Memory B cell (primary cell): ENCODE data around the gene CRYAB.
A peak's percentile ranks its signal among the peaks of the same experiment; 100 is the strongest.
"Not testable (repeated sequence)": the region's sequence is repeated elsewhere in the genome, so short reads cannot be mapped to it uniquely, and the experiment has no call there.

Source experiments
- ATAC-seq: fragments of 150-1000 bp; cut with Tn5 transposase; 2 replicates; pipeline ENCODE4 v1.10.0; 2021; ENCODE audit warnings: low read depth, mild to moderate bottlenecking, moderate library complexity
- DNase-seq, 2 donors: peaks; one replicate each; pipeline ENCODE4 v3.0.0; 2022; ENCODE audit warnings: low spot score in 2 of 2
- H3K27ac Mint-ChIP-seq: one replicate; pipeline ENCODE4 v1.8.0; 2022; ENCODE audit warnings: mild to moderate bottlenecking, moderate library complexity, mixed read lengths
- H3K27me3 Mint-ChIP-seq: one replicate; pipeline ENCODE4 v1.8.0; 2022; ENCODE audit warnings: mixed read lengths
- H3K36me3 Mint-ChIP-seq: one replicate; pipeline ENCODE4 v1.8.0; 2022; ENCODE audit warnings: mild to moderate bottlenecking, mixed read lengths
- H3K4me1 Mint-ChIP-seq: one replicate; pipeline ENCODE4 v1.8.0; 2022; ENCODE audit warnings: mixed read lengths
- H3K4me3 Mint-ChIP-seq: one replicate; pipeline ENCODE4 v1.8.0; 2022; ENCODE audit warnings: mild to moderate bottlenecking, moderate library complexity, mixed read lengths
- H3K9me3 Mint-ChIP-seq: one replicate; pipeline ENCODE4 v1.8.0; 2022; ENCODE audit warnings: mixed read lengths

CRYAB gene

DNA sequence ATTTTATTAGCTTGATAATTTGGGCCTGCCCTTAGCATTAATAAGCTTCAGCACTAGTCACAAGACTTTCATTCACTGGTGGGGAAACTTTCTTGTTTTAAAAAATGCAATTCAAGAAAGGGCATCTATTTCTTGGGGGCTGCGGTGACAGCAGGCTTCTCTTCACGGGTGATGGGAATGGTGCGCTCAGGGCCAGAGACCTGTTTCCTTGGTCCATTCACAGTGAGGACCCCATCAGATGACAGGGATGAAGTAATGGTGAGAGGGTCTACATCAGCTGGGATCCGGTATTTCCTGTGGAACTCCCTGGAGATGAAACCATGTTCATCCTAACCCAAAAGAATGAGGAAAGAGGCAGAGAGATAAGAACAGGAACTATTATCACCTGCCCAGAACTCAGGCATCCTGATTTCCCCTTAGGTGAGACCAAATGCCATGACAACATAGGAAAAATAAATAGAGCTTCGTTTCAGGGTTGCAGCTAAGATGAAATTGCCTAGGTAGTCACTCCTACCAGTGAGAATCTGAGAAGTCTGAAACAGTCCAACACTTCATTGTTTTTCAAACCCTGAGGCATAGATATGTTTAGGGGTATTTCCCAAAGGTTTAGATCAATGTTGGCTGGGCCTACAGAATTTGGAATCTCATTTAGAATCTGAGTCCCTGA lies 2.8 kb downstream of the CRYAB start:
- Mint-ChIP-seq H3K27me3 (peaks cover 18% of the 10 kb centered on the region), H3K4me1 (peaks cover 5% of the 10 kb centered on the region), H3K4me3 (no peak overlapping the region), H3K27ac (no peak overlapping the region), H3K9me3 (peaks cover 4% of the 10 kb centered on the region), H3K36me3 (peaks cover 4% of the 10 kb centered on the region)
- DNase-seq = no peak
- ATAC-seq = no peak

DNA sequence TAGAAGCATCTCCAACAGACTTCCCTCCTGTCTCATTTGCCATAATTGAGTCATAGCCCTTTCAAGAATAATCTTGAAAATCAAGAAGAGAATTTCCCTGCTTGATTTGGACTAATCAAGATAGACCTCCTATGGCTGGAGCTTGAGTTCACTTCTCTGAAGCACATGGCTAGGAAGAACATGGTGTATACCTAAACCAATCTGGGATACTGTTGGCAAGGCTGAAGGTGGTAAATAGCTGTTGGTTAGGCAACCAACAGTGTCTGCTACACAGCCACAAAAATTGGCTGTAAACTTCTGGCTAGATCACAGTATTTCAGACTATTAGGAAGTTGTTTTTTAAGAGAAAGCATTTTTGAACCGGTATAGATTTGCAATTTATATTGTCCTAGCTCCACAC lies 4.9 kb downstream of the CRYAB start:
- H3K4me3 Mint-ChIP-seq = no peak overlapping the region
- H3K9me3 Mint-ChIP-seq = peaks cover 4% of the 10 kb centered on the region
- DNase-seq (no peak), ATAC-seq (no peak)
- H3K27me3 Mint-ChIP-seq = peaks cover 15% of the 10 kb centered on the region
- no peak overlapping the region for H3K27ac Mint-ChIP-seq
- H3K36me3 Mint-ChIP-seq = peaks cover 6% of the 10 kb centered on the region
- H3K4me1 Mint-ChIP-seq = no peaks in the 10 kb centered on the region

DNA sequence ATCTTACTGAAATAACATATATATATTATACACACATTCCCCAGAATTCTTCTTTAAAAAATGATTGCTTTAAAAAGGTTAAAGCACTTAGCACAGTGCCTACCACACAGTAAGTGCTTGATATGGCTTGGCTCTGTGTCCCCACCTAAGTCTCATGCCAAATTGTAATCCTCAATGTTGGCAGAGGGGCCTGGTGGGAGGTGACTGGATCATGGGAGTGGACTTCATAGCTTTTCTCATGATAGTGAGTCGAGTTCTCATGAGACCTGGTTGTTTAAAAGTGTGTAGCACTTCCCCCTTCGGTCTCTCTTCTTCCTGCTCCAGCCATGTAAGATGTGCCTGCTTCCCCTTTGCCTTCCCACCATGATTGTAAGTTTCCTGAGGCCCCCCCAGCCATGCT lies 6.2 kb downstream of the CRYAB start:
- Mint-ChIP-seq H3K4me1 (no peaks in the 10 kb centered on the region), H3K27me3 (peaks cover 7% of the 10 kb centered on the region), H3K27ac (no peak overlapping the region), H3K9me3 (peaks cover 4% of the 10 kb centered on the region), H3K36me3 (peaks cover 6% of the 10 kb centered on the region), H3K4me3 (no peak overlapping the region)
- DNase-seq (no peak), ATAC-seq (no peak)

DNA sequence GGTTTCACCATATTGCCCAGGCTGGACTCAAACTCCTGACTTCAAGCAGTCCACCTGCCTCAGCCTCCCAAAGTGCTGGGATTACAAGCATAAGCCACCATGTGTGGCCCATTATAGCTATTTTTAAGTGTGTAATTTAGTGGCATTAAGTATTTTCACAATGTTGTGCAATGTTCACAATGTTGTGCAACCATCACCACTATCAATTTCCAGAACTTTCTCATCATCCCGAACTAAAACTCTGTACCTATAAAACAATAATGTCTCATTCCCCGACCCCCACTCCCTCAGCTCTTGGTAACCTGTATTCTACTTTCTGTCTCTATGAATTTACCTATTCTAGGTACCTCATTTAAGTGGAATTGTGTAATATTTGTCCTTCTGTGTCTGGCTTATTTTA lies 24.7 kb downstream of the CRYAB start:
- Mint-ChIP-seq H3K4me1 (peaks cover 2% of the 10 kb centered on the region), H3K9me3 (no peaks in the 10 kb centered on the region), H3K27me3 (no peaks in the 10 kb centered on the region), H3K27ac (no peak overlapping the region), H3K36me3 (peaks cover 8% of the 10 kb centered on the region), H3K4me3 (no peak overlapping the region)
- DNase-seq (no peak), ATAC-seq (no peak)

DNA sequence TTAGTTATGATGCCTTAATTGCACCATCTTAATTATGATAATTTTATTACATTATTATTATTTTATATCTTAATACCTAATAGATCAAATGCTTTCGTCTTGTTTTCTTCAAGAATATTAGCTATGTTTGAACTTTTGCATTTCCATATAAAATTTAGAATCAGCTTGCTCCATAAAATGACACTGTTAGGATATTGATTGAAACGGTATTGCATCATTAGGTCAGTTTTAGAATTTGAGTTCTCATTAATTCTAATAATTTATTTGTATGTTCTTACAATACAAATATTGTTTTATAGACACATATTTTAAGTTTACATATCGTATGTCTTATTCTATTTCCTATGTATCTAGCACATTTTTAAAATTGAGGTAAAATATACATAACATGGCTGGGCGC lies 25.5 kb downstream of the CRYAB start:
- Mint-ChIP-seq H3K27ac (no peak overlapping the region), H3K27me3 (no peaks in the 10 kb centered on the region), H3K4me1 (peaks cover 2% of the 10 kb centered on the region), H3K4me3 (no peak overlapping the region), H3K36me3 (peaks cover 8% of the 10 kb centered on the region), H3K9me3 (no peaks in the 10 kb centered on the region)
- DNase-seq = no peak
- no peak for ATAC-seq

DNA sequence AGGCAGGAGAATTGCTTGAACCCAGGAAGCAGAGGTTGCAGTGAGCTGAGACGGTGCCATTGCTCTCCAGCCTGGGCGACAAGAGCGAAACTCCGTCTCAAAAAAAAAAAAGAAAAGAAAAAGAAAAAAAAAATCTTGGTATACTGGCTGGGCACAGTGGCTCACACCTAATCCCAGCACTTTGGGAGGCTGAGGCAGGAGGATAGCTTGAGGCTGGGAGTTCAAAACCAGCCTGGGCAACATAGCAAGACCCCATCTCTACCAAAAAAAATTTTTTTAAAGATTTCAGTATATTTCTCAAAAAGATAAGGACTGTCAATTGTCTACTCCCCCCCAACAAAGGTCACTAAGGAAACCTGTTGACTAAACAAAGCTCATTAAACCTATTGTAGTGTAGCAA lies 26.5 kb downstream of the CRYAB start:
- not testable (repeated sequence) for H3K4me1 Mint-ChIP-seq, H3K27me3 Mint-ChIP-seq, H3K27ac Mint-ChIP-seq, ATAC-seq, H3K9me3 Mint-ChIP-seq, H3K36me3 Mint-ChIP-seq, H3K4me3 Mint-ChIP-seq, DNase-seq

DNA sequence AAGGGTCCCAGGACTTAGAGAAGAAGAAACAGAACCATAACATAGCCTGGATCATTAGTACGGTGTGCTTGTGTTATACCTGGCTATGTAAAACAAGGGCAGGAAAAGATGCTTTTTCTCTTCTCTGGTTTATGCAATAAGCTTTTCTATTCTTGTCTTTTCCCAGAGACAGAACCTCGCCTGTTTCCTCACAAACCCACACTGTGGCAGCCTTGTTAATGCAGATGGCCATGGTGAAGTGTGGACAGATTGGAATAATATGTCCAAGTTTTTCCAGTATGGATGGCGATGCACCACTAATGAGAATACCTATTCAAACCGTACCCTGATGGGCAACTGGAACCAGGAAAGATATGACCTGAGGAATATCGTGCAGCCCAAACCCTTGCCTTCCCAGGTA lies 29.4 kb downstream of the CRYAB start:
- Mint-ChIP-seq H3K27ac (no peak overlapping the region), H3K36me3 (peaks cover 8% of the 10 kb centered on the region), H3K4me1 (peaks cover 12% of the 10 kb centered on the region), H3K9me3 (no peaks in the 10 kb centered on the region), H3K27me3 (no peaks in the 10 kb centered on the region), H3K4me3 (no peak overlapping the region)
- DNase-seq = no peak
- no peak for ATAC-seq

DNA sequence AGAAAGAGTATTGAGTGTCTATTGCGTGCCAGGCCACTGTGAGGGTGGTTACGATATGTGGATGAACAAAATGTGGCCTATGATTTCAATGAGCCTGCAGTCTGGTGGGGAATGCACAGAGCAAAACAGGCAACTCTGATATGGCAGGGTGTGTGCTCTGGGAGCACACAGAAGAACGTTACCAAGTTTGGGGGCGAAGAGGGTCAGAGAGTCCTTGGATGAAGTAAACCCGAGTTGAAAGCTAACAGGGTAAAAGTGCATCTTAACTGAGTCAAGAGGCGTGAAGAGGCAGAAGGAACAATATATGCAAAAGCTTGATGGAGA lies 32.0 kb downstream of the CRYAB start:
- DNase-seq (no peak), ATAC-seq (no peak)
- H3K4me1 Mint-ChIP-seq = peaks cover 10% of the 10 kb centered on the region
- H3K36me3 Mint-ChIP-seq = peaks cover 10% of the 10 kb centered on the region
- no peaks in the 10 kb centered on the region for H3K27me3 Mint-ChIP-seq
- no peaks in the 10 kb centered on the region for H3K9me3 Mint-ChIP-seq
- peak overlapping the region; percentile 99 for H3K27ac Mint-ChIP-seq
- H3K4me3 Mint-ChIP-seq = peak overlapping the region; percentile 98

DNA sequence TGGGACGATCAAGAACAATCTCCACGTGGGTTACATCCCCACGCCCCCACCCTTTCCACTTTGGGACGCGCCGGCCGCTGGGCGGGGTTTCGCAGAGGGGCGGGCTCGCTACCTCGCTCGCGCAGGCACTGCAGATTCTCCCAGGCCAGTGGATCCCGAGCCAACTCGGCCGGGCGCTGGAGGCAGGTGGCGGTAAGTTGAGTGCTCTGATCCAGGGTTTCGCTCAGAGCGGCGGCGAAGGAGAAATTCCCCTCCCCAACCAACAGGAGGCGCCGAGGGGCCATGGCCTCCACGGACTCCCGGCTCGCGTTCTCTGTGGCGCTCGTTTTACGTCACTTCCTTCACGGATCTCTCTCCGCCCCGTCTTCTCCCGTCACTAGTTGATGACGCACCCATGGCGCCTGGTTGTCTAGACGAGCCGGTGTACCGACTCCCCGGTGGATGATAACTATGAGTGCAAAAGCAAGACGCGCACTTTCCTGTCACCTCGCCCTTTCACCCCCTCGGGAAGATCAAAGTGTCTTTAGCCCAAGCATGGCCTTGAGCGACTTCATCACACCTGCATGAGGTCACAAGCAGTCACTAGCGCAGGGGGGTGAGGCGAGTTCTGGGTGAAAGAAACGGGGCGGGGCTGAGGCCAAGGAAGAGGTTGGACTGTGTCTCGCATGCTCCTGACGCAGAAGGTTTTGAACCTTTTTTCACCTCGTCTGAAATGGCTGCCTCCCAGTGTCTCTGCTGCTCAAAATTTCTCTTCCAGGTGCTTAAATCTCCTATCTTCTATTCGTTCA lies 32.5 kb downstream of the CRYAB start, which contains the start of the genes CFAP68 and FDXACB1:
CFAP68 (plus strand) TSS at position 693 of the 788 bp plus-strand sequence; CDS start at position 713, 20 bp downstream.
FDXACB1 (minus strand) TSS at position 317 of the 788 bp plus-strand sequence; CDS start at position 284, 33 bp downstream.
- H3K4me1 Mint-ChIP-seq = peaks cover 10% of the 10 kb centered on the region
- no peaks in the 10 kb centered on the region for H3K9me3 Mint-ChIP-seq
- peak within 1 kb of the TSS; percentile 98 for H3K4me3 Mint-ChIP-seq
- DNase-seq (peak; percentile 94 to 96), ATAC-seq (peak; percentile 84)
- H3K27ac Mint-ChIP-seq = peak within 1 kb of the TSS; percentile 99
- H3K36me3 Mint-ChIP-seq = peaks cover 8% of the 10 kb centered on the region
- no peaks in the 10 kb centered on the region for H3K27me3 Mint-ChIP-seq

DNA sequence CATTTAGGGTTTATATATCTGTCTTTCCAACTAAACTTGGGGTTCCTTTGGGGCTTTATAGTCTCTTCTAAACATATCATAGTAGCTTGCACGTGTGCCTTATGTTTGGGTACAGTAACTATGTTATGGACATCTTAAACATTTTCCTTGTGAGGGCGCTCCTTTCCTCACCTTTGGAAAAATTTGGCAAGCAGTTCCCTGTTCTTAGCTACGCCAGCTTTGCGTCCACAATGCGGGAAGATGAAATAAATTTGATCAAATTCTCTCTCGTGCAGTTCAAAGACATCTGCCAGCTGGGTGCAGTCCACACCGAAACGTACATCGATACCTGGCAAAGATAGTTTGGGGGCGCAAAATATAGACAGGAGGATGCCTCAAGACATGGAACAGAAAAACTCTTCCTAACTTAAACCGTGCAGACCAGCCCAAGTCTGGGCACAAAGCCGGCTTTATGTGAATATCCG lies 33.2 kb downstream of the CRYAB start:
- H3K4me3 Mint-ChIP-seq = peak overlapping the region; percentile 98
- ATAC-seq = peak; percentile 0
- H3K27me3 Mint-ChIP-seq = no peaks in the 10 kb centered on the region
- H3K27ac Mint-ChIP-seq = peak overlapping the region; percentile 99
- DNase-seq = no peak
- peaks cover 10% of the 10 kb centered on the region for H3K4me1 Mint-ChIP-seq
- H3K9me3 Mint-ChIP-seq = no peaks in the 10 kb centered on the region
- H3K36me3 Mint-ChIP-seq = peaks cover 5% of the 10 kb centered on the region

DNA sequence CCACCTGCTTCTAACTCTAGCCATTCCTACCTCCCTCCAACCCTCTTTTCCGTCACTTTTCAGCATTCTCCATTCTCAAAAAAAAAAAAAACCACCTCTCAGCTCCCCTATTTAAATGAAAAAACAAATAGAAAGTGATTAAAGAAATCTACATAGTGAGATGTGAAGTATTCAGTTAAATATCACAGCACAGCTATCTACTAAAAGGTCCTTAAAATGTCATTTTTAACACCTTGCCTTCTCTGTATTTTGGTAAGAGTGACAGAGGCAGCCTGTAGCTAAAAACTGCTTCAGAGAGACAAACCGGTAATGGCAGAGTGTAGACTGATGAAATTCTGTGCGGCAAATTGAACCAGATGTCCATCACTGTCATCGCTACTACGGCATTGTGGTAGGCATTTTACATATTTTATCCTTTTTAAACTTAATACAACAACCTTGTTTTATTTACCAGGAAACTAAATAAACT lies 39.8 kb downstream of the CRYAB start:
- Mint-ChIP-seq H3K9me3 (no peaks in the 10 kb centered on the region), H3K4me3 (peak overlapping the region; percentile 92), H3K27ac (peak overlapping the region; percentile 95), H3K36me3 (peaks cover 17% of the 10 kb centered on the region), H3K27me3 (no peaks in the 10 kb centered on the region), H3K4me1 (peaks cover 10% of the 10 kb centered on the region)
- no peak for ATAC-seq
- DNase-seq = no peak

DNA sequence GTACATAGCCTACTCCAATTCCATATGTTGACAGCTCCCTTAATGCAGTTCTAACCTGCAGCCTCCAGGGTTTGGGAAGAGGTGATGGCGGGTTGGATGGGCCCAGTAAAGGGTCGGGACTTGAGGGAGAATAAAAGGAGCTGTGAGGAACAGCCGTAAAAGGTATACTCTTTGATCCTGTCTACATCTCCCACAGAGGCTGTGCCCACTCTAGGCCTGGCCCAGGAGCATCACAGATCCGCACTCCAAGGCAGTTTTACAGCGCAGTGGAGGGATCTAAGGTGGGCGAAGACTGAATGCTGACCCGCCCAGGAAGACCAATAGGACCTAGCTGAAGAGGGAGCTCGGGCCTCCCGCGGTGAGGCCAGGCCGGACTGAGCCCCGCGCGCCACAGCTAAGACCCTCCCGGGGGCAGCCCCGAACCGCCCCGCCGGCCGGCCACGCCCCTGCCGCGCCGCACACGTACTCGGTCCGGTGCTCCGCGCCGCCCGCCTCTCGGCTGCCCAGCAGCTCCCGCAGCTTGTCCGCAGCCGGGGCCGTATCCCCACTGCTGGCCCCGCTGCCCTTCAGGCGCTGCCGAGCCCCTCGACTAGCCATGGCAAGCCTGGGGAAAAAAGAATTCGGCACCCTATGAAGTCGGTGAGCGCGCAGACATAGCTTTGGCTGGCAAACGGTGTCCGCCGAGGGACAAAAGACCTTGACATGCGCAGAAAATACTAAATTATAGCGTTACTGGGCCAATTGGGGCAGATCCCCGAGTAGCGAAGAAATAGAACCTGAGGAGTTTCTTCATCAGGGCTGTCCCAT lies 40.5 kb downstream of the CRYAB start, which contains the start of gene ALG9:
ALG9 (minus strand) TSS at position 696 of the 807 bp plus-strand sequence; CDS start at position 597, 99 bp downstream.
- DNase-seq (peak; percentile 90 to 96), ATAC-seq (peak; percentile 83)
- peaks cover 12% of the 10 kb centered on the region for H3K4me1 Mint-ChIP-seq
- H3K36me3 Mint-ChIP-seq = peaks cover 23% of the 10 kb centered on the region
- peak within 1 kb of the TSS; percentile 92 for H3K4me3 Mint-ChIP-seq
- no peaks in the 10 kb centered on the region for H3K9me3 Mint-ChIP-seq
- peak within 1 kb of the TSS; percentile 95 for H3K27ac Mint-ChIP-seq
- no peaks in the 10 kb centered on the region for H3K27me3 Mint-ChIP-seq

DNA sequence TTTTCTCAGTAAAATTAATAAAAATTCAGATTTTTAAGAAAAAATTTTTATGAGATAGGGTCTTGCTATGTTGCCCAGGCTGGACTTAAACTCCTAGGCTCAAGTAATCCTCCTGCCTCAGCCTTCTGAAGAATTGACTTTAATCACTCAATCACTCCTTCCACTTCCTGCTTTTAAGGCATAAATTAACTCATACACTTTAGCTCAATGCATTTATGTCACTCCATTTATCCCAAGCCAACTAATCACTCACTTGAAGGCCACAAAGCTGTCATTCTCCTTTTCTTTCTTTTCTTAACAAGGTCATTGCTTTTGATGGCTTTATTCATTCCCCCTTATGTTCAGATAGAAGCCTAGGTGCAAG lies 41.1 kb downstream of the CRYAB start:
- Mint-ChIP-seq H3K4me1 (peaks cover 12% of the 10 kb centered on the region), H3K36me3 (peaks cover 23% of the 10 kb centered on the region), H3K4me3 (peak overlapping the region; percentile 92), H3K27ac (peak overlapping the region; percentile 95), H3K27me3 (no peaks in the 10 kb centered on the region), H3K9me3 (no peaks in the 10 kb centered on the region)
- no peak for DNase-seq
- ATAC-seq = no peak

DNA sequence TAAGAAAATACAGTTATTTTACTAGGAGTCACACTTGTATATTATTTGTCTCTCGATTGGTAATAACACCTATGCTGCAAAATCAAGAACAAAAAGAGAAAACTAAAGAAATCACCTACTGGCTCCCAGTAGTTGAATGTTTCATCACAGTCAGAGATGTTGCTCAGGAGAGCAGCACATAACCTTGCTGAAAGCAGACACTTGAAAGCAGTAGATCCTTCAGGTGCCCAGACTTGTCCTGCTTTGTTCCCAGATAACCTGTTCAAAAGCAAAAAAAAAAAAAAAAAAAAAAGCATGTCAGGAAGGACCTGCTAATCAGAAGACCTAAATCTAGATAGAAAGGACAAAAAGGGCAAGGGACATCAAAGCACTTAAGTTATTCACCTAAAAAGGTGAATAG lies 41.5 kb downstream of the CRYAB start:
- Mint-ChIP-seq H3K27ac (no peak overlapping the region), H3K9me3 (no peaks in the 10 kb centered on the region), H3K4me3 (no peak overlapping the region), H3K27me3 (no peaks in the 10 kb centered on the region), H3K36me3 (peaks cover 23% of the 10 kb centered on the region), H3K4me1 (peaks cover 12% of the 10 kb centered on the region)
- DNase-seq (no peak), ATAC-seq (no peak)
